Activated CD8-positive, alpha-beta memory T cell treated with anti-CD3 and anti-CD28 coated beads for 48 hours (primary cell): ENCODE results near the gene APOH.
"Not testable (repeated sequence)": the region's sequence is repeated elsewhere in the genome, so short reads cannot be mapped to it uniquely, and the experiment has no call there.

ENCODE experiments used
- DNase-seq, 3 experiments: peaks; one replicate each; pipeline ENCODE4 v3.0.0-alpha.2; 2020; ENCODE audit warnings: low read depth in 2 of 3, low spot score in 2 of 3

APOH gene

GRCh38 chr17:66228887-66229782 lies at the start of gene APOH:
Gene APOH (minus strand): TSS chr17:66229415. CDS start chr17:66229379, 36 bp downstream.
- no peak for DNase-seq

GRCh38 chr17:66277191-66277590 lies 48.0 kb upstream of the APOH start:
- no peak for DNase-seq

- DNase-seq, result no peak
These were observed 47.2 kb upstream of the APOH start for GRCh38 chr17:66276328-66276937.

GRCh38 chr17:66275651-66276050 lies 46.4 kb upstream of the APOH start:
- no peak for DNase-seq

- DNase-seq, result no peak
These were observed 44.3 kb upstream of the APOH start for GRCh38 chr17:66273586-66273848.

- no peak for DNase-seq
These were observed 43.8 kb upstream of the APOH start for GRCh38 chr17:66272811-66273585.

- no peak for DNase-seq
These were observed 42.3 kb upstream of the APOH start for GRCh38 chr17:66271512-66271911.

- no peak for DNase-seq
These were observed 40.9 kb upstream of the APOH start for GRCh38 chr17:66270106-66270505.

- DNase-seq, result no peak
These were observed 39.2 kb upstream of the APOH start for GRCh38 chr17:66268247-66268927.

- DNase-seq, result no peak
These were observed 35.5 kb upstream of the APOH start for GRCh38 chr17:66264696-66265095.

- no peak for DNase-seq
These were observed 33.6 kb upstream of the APOH start for GRCh38 chr17:66262767-66263166.

GRCh38 chr17:66260688-66261087 lies 31.5 kb upstream of the APOH start:
- no peak for DNase-seq

- DNase-seq, result no peak
These were observed 31.1 kb upstream of the APOH start for GRCh38 chr17:66260275-66260674.

GRCh38 chr17:66255527-66255971 lies 26.3 kb upstream of the APOH start:
- no peak for DNase-seq

- no peak for DNase-seq
These were observed 25.9 kb upstream of the APOH start for GRCh38 chr17:66255112-66255511.

GRCh38 chr17:66253458-66253857 lies 24.2 kb upstream of the APOH start:
- DNase-seq, result not testable (repeated sequence)

- DNase-seq, result no peak
These were observed 21.5 kb upstream of the APOH start for GRCh38 chr17:66250686-66251085.

- no peak for DNase-seq
These were observed 19.1 kb upstream of the APOH start for GRCh38 chr17:66248285-66248684.

GRCh38 chr17:66241839-66242238 lies 12.6 kb upstream of the APOH start:
- no peak for DNase-seq

- DNase-seq, result no peak
These were observed 11.4 kb upstream of the APOH start for GRCh38 chr17:66240630-66241029.

GRCh38 chr17:66240013-66240412 lies 10.8 kb upstream of the APOH start:
- DNase-seq, result no peak
